Stimulated activated naive B cell treated with anti-CD40 and anti-IgM and Interleukin-4, amounts not matched to agents 10 μg/mL and 1 μg/mL and 100 μg/mL, for 72 hours (primary cell): ENCODE results near the gene C2orf72.
A peak's percentile ranks its signal among the peaks of the same experiment; 100 is the strongest.

Experiments used
- ATAC-seq, 2 donors: fragments of 150-1000 bp; cut with Tn5 transposase; replicated peaks; 2 replicates each; pipeline ENCODE4 v1.10.0; 2021; ENCODE audit warnings: moderate library complexity in 1 of 2
- DNase-seq: peaks from one replicate; pipeline ENCODE4 v3.0.0; 2021
- H3K27ac Mint-ChIP-seq: one replicate; pipeline ENCODE4 v1.8.0; 2022; ENCODE audit warnings: mild to moderate bottlenecking, mixed read lengths
- H3K27me3 Mint-ChIP-seq, 2 donors: one replicate each; pipeline ENCODE4 v1.8.0; 2022; ENCODE audit warnings: mixed read lengths in 2 of 2
- H3K36me3 Mint-ChIP-seq, 2 donors: one replicate each; pipeline ENCODE4 v1.8.0; 2022; ENCODE audit warnings: mixed read lengths in 2 of 2, mild to moderate bottlenecking in 1 of 2
- H3K4me1 Mint-ChIP-seq, 2 donors: one replicate each; pipeline ENCODE4 v1.8.0; 2022; ENCODE audit warnings: mixed read lengths in 2 of 2, mild to moderate bottlenecking in 1 of 2
- H3K4me3 Mint-ChIP-seq, 2 donors: one replicate each; pipeline ENCODE4 v1.8.0; 2022; ENCODE audit warnings: mild to moderate bottlenecking in 2 of 2, mixed read lengths in 2 of 2, moderate library complexity in 1 of 2
- H3K9me3 Mint-ChIP-seq, 2 donors: one replicate each; pipeline ENCODE4 v1.8.0; 2022; ENCODE audit warnings: mixed read lengths in 2 of 2, mild to moderate bottlenecking in 1 of 2

The C2orf72 gene

DNA sequence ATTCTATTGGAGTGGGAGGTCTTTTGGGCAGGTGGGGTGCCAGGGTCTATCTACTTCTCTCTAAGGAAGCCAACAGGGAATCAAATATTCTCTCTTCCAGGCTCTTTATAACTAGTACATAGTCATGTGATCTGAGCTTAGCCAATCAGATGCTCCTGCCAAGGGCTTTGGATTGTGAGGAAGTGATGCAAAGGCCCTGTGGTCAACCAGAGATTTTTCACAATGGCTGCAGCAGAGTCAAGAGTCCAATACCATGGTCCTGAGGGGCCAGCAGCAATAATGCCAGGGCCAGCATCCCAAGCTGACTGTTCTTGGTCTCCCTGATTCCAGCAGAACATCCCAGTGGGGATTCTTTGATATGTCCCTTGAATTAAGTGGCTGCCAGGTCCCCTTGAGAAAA lies 8.4 kb upstream of the C2orf72 start:
- ATAC-seq (no peak), DNase-seq (no peak)
- H3K4me1 Mint-ChIP-seq = peaks cover 1 to 3% of the 10 kb centered on the region in 2 donors
- peaks cover 3 to 27% of the 10 kb centered on the region in 2 donors for H3K27me3 Mint-ChIP-seq
- no peak overlapping the region for H3K4me3 Mint-ChIP-seq
- no peaks in the 10 kb centered on the region for H3K9me3 Mint-ChIP-seq
- H3K36me3 Mint-ChIP-seq = no peaks in the 10 kb centered on the region
- H3K27ac Mint-ChIP-seq = no peak overlapping the region

DNA sequence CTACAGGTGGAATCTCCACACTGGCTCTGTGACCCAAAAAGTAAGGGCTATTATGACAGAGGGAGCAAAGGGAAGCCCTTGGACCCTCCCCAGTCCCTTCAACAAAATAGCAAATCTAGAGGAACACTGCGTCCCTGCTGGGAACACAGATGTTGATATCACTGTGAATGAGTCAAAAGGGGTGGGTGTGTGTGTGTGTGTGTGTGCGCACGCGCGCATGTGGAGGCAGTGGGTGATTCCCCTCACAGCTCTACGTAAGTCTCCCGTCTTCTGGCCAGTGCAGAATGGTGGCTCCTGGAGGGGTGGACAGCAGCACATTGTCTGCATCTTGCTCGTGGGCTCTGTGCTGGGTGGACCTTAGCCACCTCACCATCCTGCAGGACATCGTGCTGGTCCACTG lies 7.8 kb upstream of the C2orf72 start:
- Mint-ChIP-seq H3K27me3 (peaks cover 3 to 27% of the 10 kb centered on the region in 2 donors), H3K4me1 (peaks cover 6 to 8% of the 10 kb centered on the region in 2 donors), H3K9me3 (no peaks in the 10 kb centered on the region), H3K27ac (no peak overlapping the region), H3K36me3 (no peaks in the 10 kb centered on the region), H3K4me3 (no peak overlapping the region)
- DNase-seq (no peak), ATAC-seq (no peak)

DNA sequence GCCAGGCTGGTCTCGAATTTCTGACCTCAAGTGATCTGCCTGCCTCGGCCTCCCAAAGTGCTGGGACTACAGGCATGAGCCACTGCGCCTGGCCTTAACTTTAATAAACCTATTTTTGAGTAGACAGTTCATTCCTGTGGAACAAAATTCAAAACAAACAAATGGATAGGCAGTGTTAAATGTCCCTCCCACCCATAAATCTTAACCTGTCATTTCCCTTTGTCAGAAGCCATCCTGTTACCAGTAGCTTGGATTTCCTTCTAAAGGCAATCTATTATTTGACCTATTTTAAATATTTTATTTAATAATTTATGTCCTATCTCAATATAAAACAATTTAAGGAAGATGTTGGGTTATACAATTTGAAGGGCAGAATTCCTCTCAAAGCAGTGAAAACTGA lies 6.6 kb upstream of the C2orf72 start:
- no peak for ATAC-seq
- H3K36me3 Mint-ChIP-seq = no peaks in the 10 kb centered on the region
- peaks cover 4 to 25% of the 10 kb centered on the region in 2 donors for H3K27me3 Mint-ChIP-seq
- H3K27ac Mint-ChIP-seq = no peak overlapping the region
- no peak overlapping the region for H3K4me3 Mint-ChIP-seq
- no peaks in the 10 kb centered on the region for H3K9me3 Mint-ChIP-seq
- no peak for DNase-seq
- H3K4me1 Mint-ChIP-seq = peaks cover 6 to 16% of the 10 kb centered on the region in 2 donors

DNA sequence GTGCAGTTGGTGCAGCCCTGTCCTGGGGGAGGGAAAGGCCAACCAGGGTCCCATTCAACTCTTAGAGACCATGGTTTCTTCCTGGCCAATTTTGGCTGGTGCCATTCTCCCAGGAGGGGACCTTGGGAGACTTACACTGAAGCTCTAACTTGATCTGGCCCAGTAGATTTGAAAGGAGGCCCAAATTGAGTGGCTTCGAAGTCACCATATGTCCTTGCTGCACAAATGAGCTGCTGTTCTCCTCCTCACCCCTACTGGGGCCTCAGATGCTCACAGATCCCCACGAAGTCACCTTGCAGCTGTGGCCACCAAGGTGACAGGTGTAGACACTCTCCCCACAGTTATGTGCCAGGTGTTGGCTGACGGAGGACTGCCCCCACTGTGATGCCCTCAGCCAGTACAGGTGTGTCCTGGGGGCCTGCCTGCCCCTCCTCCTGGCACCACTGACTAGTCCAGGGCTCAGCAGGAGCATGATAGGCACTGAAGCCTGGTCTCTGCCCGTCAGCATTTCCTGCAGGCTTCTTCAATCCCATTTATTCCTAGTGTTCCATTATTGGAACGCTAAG lies 4.7 kb upstream of the C2orf72 start:
- Mint-ChIP-seq H3K9me3 (no peaks in the 10 kb centered on the region), H3K36me3 (no peaks in the 10 kb centered on the region), H3K27me3 (peaks cover 14 to 38% of the 10 kb centered on the region in 2 donors), H3K27ac (no peak overlapping the region), H3K4me3 (no peak overlapping the region), H3K4me1 (peaks cover 6 to 16% of the 10 kb centered on the region in 2 donors)
- DNase-seq (no peak), ATAC-seq (no peak)

DNA sequence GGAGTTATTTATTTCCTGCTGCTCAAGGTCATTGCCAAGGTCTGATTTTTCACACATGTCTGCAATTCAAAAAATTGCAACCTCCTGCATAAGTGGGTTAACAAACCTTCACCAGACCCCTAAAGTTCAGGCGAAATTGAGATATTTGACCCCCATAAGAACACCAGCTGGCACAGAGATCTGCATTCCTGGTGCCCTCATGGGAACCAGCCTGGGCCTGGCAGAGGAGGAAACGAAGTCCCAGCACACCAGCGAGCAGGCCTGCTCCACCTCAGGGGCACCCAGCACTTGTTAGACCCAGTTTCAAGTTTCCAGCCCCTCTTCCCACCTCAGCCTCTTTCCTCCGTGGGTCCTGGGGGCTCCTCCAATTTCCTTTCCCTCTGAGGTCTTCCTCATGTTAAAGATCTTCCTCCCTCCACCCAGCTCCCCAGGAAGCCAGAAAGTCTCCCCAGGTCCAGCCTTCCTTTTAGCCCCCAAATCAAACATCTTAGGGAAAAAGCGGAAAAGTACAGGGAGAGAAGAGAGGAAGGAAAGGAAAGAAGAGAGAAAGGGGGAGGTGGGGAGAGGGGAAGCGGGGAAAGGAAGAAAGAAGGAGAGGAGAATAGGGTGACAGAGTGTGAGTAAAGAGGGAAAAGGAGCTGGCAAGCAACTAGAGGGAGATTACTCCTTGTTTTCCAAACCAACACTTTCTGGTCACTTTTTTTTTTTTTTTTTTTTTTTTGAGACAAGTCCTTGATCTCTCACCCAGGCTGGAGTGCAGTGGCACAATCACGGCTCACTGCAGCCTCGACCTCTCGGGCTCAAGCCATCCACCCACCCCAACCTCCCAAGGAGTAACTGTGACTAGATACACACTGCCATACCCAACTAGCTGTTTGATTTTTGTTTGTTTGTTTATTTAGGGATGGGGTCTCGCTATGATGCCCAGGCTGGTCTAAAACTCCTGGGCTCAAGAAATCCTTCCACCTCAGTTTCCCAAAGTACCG lies 3.9 kb upstream of the C2orf72 start:
- DNase-seq (no peak), ATAC-seq (no peak)
- peaks cover 10 to 18% of the 10 kb centered on the region in 2 donors for H3K4me1 Mint-ChIP-seq
- H3K9me3 Mint-ChIP-seq = no peaks in the 10 kb centered on the region
- no peak overlapping the region for H3K27ac Mint-ChIP-seq
- no peaks in the 10 kb centered on the region for H3K36me3 Mint-ChIP-seq
- peaks cover 18 to 43% of the 10 kb centered on the region in 2 donors for H3K27me3 Mint-ChIP-seq
- H3K4me3 Mint-ChIP-seq = no peak overlapping the region

DNA sequence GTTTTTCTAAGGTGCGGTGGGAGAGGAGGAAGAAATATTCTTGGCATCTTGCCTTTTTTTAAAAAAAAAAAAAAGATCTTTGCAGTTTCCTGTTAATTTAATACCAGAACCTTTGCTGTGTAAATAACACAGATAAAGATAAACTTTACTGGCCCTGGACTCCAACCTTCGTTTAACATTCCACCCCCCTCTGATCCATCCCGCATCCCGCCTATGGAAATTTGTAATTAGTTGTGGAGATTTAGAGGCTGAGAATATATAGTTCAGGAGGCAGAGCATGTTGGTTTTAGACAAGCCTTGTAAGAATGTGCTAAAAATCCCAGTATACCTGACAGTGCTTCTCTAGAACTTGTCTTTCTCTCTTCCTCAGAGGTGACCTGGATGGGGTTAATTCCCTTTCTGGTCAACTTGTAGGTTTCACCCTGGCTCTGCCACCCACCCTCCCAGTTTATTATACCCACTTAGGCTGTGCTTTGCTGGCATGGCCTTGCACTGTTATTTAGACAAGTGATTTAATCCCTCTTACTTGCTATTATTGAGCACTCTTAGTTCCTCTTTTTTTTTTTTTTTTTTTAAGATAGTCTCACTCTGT lies 2.9 kb upstream of the C2orf72 start:
- peaks cover 10 to 21% of the 10 kb centered on the region in 2 donors for H3K4me1 Mint-ChIP-seq
- no peak overlapping the region for H3K27ac Mint-ChIP-seq
- H3K4me3 Mint-ChIP-seq = no peak overlapping the region
- DNase-seq = peak; percentile 7
- peaks cover 26 to 53% of the 10 kb centered on the region in 2 donors for H3K27me3 Mint-ChIP-seq
- no peaks in the 10 kb centered on the region for H3K36me3 Mint-ChIP-seq
- ATAC-seq = peak; percentile 84 to 91
- no peaks in the 10 kb centered on the region for H3K9me3 Mint-ChIP-seq

DNA sequence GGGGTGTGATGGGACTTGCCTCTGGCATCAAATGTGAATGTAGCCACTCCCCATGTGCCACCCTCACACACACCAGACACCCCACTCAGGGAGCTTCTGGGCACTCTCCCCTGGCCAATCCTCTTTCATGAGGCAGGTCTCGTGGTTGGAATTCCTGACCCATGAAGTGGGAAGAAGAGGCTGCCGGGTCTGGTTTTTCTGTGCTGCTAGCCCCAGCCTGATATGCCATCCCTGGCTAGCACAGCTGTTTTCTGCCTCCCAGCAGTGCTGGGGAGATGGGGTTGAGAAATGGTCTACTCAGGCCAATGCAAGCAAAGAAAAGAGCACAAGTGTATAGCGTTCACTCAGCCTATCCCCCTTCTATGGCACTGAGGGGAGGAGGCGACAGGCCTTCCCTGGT lies 1.2 kb upstream of the C2orf72 start:
- Mint-ChIP-seq H3K4me3 (no peak overlapping the region), H3K9me3 (no peaks in the 10 kb centered on the region), H3K36me3 (no peaks in the 10 kb centered on the region), H3K27ac (no peak overlapping the region), H3K27me3 (peaks cover 35 to 57% of the 10 kb centered on the region in 2 donors), H3K4me1 (peaks cover 10 to 21% of the 10 kb centered on the region in 2 donors)
- DNase-seq (no peak), ATAC-seq (no peak)

DNA sequence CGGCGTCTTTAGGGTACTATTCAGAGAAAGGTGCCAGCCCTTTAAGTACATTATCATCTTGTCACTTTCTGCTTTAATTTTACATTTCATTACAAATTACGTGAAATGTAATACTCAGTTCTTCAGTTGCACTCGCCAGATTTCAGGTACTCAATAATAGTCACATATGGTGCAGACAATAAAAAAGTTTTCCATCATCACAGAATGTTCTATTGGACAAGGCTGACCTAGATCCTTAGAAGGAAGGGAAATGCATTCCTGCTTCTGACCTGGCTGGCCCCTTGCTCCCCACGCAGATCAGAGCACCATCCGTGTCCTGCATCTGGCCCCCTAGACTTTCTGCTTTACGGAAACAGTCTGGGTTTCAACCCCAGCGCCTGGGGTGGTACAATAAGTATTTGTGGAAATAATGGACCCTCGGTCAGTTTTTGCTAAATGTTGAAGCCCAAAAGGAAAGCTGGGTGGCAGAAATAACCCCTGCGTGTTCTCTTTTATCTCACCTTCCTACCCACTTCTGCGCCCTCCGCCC lies 681 bp upstream of the C2orf72 start:
- no peak overlapping the region for H3K4me3 Mint-ChIP-seq
- peaks cover 40 to 62% of the 10 kb centered on the region in 2 donors for H3K27me3 Mint-ChIP-seq
- no peak overlapping the region for H3K27ac Mint-ChIP-seq
- DNase-seq (no peak), ATAC-seq (no peak)
- no peaks in the 10 kb centered on the region for H3K36me3 Mint-ChIP-seq
- H3K4me1 Mint-ChIP-seq = peaks cover 10 to 21% of the 10 kb centered on the region in 2 donors
- no peaks in the 10 kb centered on the region for H3K9me3 Mint-ChIP-seq

DNA sequence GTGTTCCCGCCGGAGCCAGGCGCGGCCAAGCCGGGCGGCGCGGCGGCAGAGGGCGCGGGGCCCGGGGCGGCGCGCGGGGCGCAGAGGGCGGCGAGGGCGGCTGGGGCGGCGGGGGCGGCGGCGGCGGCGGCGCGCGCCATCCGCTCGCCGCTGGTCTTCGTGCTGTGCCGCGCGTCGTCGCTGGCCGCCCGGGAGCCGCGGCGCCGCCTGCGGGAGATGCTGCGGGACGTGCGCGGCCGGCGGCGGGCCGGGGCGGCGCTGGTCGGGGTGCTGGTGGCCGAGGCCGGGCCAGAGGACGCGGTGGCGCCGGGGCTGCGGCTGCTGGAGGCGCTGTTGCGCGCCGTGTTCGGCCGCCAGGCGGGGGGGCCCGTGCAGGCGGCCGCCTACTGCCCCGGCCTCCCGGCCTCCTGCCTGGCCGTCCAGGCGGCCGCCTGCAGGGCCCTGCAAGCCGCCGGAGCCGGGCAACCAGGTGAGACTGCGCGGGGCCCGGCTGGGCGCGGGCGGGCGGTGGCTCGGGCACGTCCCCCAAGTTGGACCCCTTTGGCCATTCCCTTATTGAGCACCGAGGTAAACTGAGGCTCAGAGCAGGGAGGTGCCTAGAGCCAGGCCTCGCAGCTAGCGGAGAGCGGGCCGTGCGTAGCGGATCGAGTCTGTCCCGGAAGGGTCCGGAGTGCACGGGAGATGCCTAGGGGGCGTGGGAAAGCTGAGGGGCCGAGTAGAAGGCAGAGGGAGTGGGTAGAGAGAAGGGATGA lies 584 bp downstream of the C2orf72 start:
- no peaks in the 10 kb centered on the region for H3K36me3 Mint-ChIP-seq
- H3K4me1 Mint-ChIP-seq = peaks cover 10 to 21% of the 10 kb centered on the region in 2 donors
- ATAC-seq (peak; percentile 20 to 22), DNase-seq (no peak)
- H3K27ac Mint-ChIP-seq = no peak overlapping the region
- peak overlapping the region; percentile 59 to 62 for H3K4me3 Mint-ChIP-seq
- H3K27me3 Mint-ChIP-seq = peaks cover 41 to 60% of the 10 kb centered on the region in 2 donors
- H3K9me3 Mint-ChIP-seq = no peaks in the 10 kb centered on the region

DNA sequence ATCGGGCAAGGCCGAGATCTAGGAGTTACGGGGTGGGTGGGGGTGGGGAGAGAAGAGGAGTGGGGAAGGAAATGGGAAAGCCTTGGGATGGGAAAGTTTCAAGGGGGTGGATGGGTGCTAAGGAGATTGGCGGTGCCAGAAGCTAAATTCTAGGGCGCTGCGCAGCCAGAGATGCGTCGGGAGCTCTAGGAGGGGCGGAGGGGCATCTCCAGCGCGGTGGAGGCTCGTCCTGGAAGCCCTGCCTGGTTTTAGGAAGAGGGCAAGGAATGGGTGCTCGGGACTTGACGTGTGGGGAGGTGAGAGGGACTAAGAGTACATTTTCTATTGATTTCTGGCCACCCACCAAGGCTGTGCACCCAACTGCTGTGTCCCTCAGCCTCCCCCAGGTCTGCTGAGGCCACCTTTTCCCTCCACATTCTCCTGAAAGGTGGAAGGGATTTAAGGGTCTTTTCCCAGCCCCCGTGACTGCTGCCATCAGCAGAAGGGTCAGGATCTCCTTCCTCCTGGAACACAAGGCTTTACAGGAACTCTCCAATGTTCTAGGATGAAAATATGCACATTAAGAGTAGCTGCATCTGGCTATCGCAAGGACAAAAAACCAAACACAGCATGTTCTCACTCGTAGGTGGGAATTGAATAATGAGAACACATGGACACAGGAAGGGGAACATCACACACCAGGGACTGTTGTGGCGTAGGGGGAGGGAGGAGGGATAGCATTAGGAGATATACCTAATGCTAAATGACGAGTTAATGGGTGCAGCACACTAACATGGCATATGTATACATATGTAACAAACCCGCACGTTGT lies 1.4 kb downstream of the C2orf72 start:
- ATAC-seq (no peak), DNase-seq (no peak)
- H3K4me1 Mint-ChIP-seq = peaks cover 8 to 21% of the 10 kb centered on the region in 2 donors
- H3K9me3 Mint-ChIP-seq = no peaks in the 10 kb centered on the region
- H3K27ac Mint-ChIP-seq = no peak overlapping the region
- H3K4me3 Mint-ChIP-seq = peak overlapping the region; percentile 59 to 62
- peaks cover 41 to 60% of the 10 kb centered on the region in 2 donors for H3K27me3 Mint-ChIP-seq
- no peaks in the 10 kb centered on the region for H3K36me3 Mint-ChIP-seq

DNA sequence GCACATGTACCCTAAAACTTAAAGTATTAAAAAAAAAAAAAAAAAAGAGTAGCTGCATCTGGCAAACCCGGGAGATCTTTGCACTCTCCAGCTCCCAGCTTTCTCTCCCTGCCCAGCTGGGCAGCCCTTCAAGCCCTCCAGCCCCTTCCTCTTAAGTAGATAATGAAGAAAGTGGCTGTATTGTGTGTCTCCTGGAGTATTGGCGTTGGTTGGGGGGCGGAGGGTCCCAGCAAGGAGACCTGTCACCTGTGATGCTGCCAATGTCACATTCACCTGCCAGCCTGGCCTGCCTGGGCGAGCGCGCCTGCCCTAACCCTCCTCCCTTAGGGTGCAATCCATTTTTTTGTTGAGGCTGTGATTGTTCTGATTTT lies 2.0 kb downstream of the C2orf72 start:
- Mint-ChIP-seq H3K4me1 (peaks cover 8 to 16% of the 10 kb centered on the region in 2 donors), H3K27ac (no peak overlapping the region), H3K4me3 (no peak overlapping the region), H3K27me3 (peaks cover 41 to 60% of the 10 kb centered on the region in 2 donors), H3K9me3 (no peaks in the 10 kb centered on the region), H3K36me3 (no peaks in the 10 kb centered on the region)
- DNase-seq (no peak), ATAC-seq (no peak)

DNA sequence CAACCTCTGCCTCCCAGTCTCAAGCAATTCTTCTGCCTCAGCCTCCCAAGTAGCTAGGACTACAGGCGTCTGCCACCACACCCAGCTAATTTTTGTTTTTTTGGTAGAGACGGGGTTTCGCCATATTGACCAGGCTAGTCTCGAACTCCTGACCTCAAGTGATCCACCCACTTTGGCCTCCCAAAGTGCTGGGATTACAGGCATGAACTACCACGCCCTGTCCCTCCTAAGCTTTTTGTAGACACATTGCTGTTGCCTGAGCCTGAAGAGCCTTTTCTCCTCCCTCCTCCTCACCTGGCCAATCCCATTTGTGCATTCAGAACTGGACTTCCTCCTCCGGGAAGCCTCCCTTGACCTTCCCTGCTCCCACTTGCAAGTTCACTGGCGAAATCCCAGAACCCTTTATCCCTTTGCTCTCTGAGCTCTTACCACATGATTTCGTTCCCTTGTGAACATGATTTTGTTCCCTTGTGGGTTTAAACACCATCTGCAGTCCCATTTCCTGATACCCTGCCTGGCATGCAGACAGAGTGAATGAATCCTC lies 2.6 kb downstream of the C2orf72 start:
- ATAC-seq (no peak), DNase-seq (no peak)
- Mint-ChIP-seq H3K36me3 (no peaks in the 10 kb centered on the region), H3K27me3 (peaks cover 41 to 58% of the 10 kb centered on the region in 2 donors), H3K9me3 (no peaks in the 10 kb centered on the region), H3K4me1 (peaks cover 4 to 10% of the 10 kb centered on the region in 2 donors), H3K27ac (no peak overlapping the region), H3K4me3 (no peak overlapping the region)

DNA sequence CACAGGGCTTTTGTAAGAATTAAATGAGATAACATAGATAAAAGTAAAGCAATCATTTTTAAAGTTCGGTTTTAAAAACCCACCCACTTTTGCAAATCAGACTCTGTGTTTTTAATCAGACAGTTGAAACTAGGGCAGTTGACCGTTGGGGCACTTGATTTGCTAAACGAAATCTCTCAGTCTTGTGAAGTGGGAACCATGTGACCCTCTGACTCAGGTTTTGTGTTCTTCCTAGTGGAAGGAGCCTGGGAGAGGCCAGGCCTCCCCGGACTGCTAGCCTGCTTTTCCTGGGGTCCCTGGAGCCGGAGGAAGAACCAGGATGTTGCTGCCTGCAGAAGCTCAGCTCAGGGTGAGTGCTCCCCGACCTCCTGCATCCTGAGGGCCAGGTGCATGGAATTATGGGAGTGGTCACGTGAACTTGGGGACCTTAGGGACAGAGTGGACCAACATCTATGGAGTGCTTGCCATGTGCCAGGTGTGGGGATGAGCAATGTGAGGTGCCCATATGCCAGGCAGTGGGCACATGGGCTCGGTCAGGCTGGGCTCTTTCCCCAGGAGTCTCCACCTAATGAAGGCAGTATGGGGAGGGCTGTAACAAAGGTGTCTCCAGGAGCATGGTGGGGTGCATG lies 3.9 kb downstream of the C2orf72 start:
- no peaks in the 10 kb centered on the region for H3K9me3 Mint-ChIP-seq
- no peak overlapping the region for H3K4me3 Mint-ChIP-seq
- peaks cover 4 to 5% of the 10 kb centered on the region in 2 donors for H3K4me1 Mint-ChIP-seq
- H3K27ac Mint-ChIP-seq = no peak overlapping the region
- DNase-seq = no peak
- no peak for ATAC-seq
- H3K27me3 Mint-ChIP-seq = peaks cover 36 to 49% of the 10 kb centered on the region in 2 donors
- H3K36me3 Mint-ChIP-seq = no peaks in the 10 kb centered on the region
